Renal pelvis (tissue), 12 donors: ENCODE data around the gene ADAM23. TPM values are rescaled to one million over a fixed set of nuclear protein-coding genes. Genes with fewer than 3 reads are reported as not detected.
"Not testable (repeated sequence)": the region's sequence is repeated elsewhere in the genome, so short reads cannot be mapped to it uniquely, and the experiment has no call there.

Experiments
- DNase-seq: peaks from one replicate; pipeline ENCODE4 v3.0.0-alpha.2; 2013
- long read RNA-seq, 16 experiments: transcript quantifications; one replicate each; lab custom pipeline, GENCODE V29; 2026
- polyA plus RNA-seq, 3 donors: library from polyadenylated mRNA; unstranded; fragments of 120-200 nt; gene quantifications; one replicate each; pipeline ENCODE4 v1.2.1, GENCODE V29; 2013; ENCODE audit not compliant: insufficient read length in 3 of 3

Gene ADAM23, protein sequence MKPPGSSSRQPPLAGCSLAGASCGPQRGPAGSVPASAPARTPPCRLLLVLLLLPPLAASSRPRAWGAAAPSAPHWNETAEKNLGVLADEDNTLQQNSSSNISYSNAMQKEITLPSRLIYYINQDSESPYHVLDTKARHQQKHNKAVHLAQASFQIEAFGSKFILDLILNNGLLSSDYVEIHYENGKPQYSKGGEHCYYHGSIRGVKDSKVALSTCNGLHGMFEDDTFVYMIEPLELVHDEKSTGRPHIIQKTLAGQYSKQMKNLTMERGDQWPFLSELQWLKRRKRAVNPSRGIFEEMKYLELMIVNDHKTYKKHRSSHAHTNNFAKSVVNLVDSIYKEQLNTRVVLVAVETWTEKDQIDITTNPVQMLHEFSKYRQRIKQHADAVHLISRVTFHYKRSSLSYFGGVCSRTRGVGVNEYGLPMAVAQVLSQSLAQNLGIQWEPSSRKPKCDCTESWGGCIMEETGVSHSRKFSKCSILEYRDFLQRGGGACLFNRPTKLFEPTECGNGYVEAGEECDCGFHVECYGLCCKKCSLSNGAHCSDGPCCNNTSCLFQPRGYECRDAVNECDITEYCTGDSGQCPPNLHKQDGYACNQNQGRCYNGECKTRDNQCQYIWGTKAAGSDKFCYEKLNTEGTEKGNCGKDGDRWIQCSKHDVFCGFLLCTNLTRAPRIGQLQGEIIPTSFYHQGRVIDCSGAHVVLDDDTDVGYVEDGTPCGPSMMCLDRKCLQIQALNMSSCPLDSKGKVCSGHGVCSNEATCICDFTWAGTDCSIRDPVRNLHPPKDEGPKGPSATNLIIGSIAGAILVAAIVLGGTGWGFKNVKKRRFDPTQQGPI
- 1 to 10 TPM; 5.1 to 7.1 (median 5.6) TPM for polyA plus RNA-seq
- long read RNA-seq, donor 1, result 0 reads
- long read RNA-seq, donor 2, full-length matches to known transcripts, result 2 of 2 reads
- long read RNA-seq, donor 2, partial matches to known transcripts, result 0 of 2 reads
- long read RNA-seq, donor 2, other reads (novel, unspliced or antisense), result 0 of 2 reads
- long read RNA-seq, donor 3, result 0 reads
- long read RNA-seq, donor 4, result 0 reads
- long read RNA-seq, donor 5, result 0 reads
- long read RNA-seq, donor 6, result 0 reads
- long read RNA-seq, donor 7, full-length matches to known transcripts, result 1 of 1 reads
- long read RNA-seq, donor 7, partial matches to known transcripts, result 0 of 1 reads
- long read RNA-seq, donor 7, other reads (novel, unspliced or antisense), result 0 of 1 reads
- long read RNA-seq, donor 8, result 0 reads
- long read RNA-seq, donor 9, result 0 reads
- long read RNA-seq, donor 10, full-length matches to known transcripts, result 1 of 1 reads
- long read RNA-seq, donor 10, partial matches to known transcripts, result 0 of 1 reads
- long read RNA-seq, donor 10, other reads (novel, unspliced or antisense), result 0 of 1 reads
- long read RNA-seq, donor 11, result 0 reads
- long read RNA-seq, donor 12, full-length matches to known transcripts, result 2 of 2 reads
- long read RNA-seq, donor 12, partial matches to known transcripts, result 0 of 2 reads
- long read RNA-seq, donor 12, other reads (novel, unspliced or antisense), result 0 of 2 reads
- long read RNA-seq, donor 13, result 0 reads
- long read RNA-seq, donor 14, result 0 reads
- long read RNA-seq, donor 15, result 0 reads
- long read RNA-seq, donor 16, result 0 reads

- peak; percentile 46 for DNase-seq
Observed at GRCh38 chr2:206442833-206443734, at the start of gene ADAM23. ADAM23 (plus strand) TSS chr2:206443532; CDS start chr2:206443867, 335 bp downstream.

- DNase-seq, result peak; percentile 37
Observed at GRCh38 chr2:206396211-206396610, 47.1 kb upstream of the ADAM23 start.

- DNase-seq, result not testable (repeated sequence)
Observed at GRCh38 chr2:206402956-206403569, 40.3 kb upstream of the ADAM23 start.

GRCh38 chr2:206408323-206409320, 34.7 kb upstream of the ADAM23 start:
- DNase-seq, result no peak

- no peak for DNase-seq
Observed at GRCh38 chr2:206410714-206411113, 32.6 kb upstream of the ADAM23 start.

- DNase-seq, result no peak
Observed at GRCh38 chr2:206415618-206416243, 27.6 kb upstream of the ADAM23 start.

- no peak for DNase-seq
Observed at GRCh38 chr2:206418968-206419367, 24.4 kb upstream of the ADAM23 start.

DNA sequence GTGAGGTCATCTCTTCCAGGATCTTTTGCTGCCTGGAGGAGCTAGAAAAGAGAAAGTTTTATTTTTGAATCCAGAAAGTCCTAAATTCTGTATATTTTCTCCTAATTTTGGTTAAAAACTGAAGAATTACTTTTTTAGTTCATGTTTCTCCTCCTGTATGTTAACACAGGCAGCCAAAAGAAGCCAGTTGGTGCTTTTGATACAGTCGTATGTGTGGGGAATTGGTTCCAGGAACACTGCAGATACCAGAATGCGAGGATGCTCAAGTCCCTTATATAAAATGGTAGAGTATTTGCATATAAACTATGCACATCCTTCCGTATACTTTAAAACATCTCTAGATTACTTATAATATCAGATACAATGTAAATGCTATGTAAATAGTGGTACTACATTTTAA, 22.6 kb upstream of the ADAM23 start:
- no peak for DNase-seq

DNA sequence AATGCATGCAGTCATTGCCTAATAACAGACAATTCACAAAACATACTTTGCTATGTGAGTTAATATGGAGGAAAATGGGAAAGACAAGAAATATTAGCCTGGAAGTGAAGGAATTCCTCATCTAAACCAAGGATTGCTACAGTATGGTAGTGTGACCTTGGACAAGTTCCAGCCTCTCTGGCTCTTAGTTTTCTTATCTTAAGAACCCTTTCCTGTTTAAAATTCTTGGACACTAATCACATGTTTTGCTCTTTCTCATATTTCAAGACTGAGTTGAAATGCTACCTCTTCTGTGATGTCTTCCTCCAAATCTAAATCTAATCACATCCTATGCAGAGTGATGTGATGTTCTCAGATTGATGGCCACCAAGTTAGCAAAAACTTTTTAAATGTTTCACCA, 20.8 kb upstream of the ADAM23 start:
- DNase-seq, result no peak

GRCh38 chr2:206423147-206423546, 20.2 kb upstream of the ADAM23 start:
- DNase-seq, result no peak

DNA sequence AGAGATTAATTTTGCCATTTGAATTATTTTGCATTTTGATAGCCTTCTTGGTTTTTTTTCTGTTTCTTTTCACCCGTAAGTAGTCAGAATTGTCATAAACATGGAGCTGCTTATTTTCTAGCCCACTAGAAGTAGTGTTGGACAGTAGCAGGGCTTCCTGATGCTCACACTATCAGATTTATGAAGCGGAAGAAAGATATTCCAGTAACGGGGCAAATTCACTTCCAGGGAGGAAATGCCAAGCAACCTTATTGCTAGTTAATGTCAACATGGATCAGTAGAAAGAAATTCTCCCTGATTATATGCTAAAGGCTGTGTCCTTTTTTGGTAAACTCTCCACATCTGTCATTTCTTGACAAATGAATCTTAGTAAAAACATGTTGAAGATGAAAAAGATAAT, 19.2 kb upstream of the ADAM23 start:
- no peak for DNase-seq

DNA sequence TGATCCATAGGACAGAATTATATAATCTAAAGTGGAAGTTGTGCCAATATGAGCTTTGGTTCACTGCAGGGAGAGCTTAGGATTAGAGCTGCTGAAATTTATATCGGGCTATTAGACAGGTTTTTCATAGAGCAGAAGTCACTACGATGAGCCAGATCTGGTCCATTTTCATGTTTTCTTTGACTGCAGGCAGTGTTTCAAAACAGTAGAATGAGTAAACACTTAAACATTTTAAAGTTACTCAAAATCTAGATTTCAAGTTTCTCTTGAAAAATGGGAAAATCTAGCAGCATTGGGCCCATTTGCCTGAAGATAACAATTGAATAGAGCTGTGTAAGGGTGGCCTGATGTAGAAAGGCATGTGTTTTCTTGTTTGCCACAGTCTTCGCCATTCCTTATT, 14.5 kb upstream of the ADAM23 start:
- no peak for DNase-seq

DNA sequence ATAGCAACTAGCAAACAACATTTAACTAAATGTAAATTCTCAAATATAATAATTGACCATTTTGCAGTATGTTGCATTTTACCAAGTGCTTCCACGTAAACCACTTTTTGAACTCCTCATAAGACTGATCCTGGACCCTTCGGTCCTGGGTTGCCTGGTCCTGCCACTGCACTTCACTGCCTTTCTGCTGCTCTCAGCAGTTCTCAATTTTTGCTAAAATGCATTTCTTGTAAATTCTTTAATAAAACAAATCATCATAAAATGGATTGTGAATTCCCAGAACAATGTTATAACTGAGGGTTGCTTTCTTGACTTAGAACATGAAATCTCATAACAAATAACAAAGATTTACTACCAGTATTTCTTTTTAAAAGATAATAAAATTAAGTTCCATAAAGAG, 12.9 kb upstream of the ADAM23 start:
- no peak for DNase-seq

DNA sequence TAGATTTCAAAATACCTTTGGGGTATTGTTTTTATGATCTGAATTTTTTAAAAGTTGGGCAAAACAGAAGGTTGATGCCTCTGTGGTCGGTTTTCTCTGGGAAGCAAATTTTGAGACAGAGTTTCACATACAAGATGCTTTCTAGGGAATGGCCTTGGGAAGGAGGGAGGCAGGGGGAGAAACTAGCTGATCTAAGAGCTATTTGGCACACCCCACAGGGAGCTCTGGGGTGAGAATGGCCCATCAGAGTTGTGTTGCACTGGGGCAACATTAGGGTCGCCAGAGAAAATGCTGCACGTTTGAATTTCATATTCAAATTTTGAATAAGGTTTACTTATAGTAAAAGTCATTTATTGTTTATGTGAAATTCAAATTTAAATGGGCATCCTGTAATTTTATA, 11.9 kb upstream of the ADAM23 start:
- no peak for DNase-seq

- DNase-seq, result no peak
Observed at GRCh38 chr2:206432193-206433082, 10.9 kb upstream of the ADAM23 start.

DNA sequence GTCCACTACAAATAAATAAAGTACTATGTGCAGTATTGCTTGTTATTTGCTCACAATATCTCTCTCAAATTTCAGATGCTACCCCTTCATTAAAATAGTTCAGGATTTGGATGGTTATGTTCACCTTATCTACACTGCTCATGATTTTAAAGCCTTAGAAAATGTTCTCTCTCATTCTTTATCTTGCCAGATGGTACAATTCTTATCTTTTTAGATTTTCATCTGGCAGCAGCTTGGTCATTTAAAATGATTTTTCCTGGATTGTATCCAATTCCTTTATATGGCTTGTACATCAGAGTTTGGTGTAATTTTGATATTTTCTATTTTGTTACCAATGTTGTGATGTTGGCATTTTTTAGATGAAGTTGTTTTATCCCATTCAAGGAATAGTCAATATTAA, 10.1 kb upstream of the ADAM23 start:
- DNase-seq, result no peak

GRCh38 chr2:206433686-206434085, 9.6 kb upstream of the ADAM23 start:
- DNase-seq, result no peak
